ENCODE measurements around the gene PRUNE2. TPM values are rescaled to one million over a fixed set of nuclear protein-coding genes. Genes with fewer than 3 reads are reported as not detected.

PRUNE2 gene
- total RNA-seq, 2 experiments from 2014 or later, result 0.38 to 0.72 TPM

DNA sequence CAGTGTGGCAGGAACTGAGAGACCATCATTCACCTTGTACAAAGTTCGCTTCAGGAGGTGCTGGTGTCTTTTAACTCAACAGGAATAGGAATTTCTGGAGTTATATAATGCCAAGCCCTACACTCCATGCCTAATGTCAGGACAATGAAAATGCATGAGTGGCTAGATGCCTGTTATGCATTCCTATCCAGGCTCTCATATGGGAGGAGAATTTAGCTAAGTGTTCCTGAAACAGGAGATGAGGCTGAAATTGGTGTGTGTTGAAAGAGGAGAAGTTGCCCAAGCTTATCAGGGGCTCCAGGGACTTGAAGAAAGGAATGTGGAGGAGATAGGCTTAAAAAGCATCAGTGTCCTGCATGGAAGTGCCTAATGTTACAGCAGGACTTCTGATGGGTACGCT, 26.8 kb upstream of the PRUNE2 start:
- intact Hi-C loops (cut with micrococcal nuclease), result no loop called here
- Mint-ChIP-seq H3K36me3 (ENCODE audit: low read depth) (no peaks in the 10 kb centered on the region), H3K4me1 (ENCODE audit: low read depth) (no peaks in the 10 kb centered on the region), H3K27ac (no peak overlapping the region), H3K9me3 (no peaks in the 10 kb centered on the region), H3K27me3 (no peaks in the 10 kb centered on the region), H3K4me3 (no peak overlapping the region)
- no peak for TF ChIP-seq CTCF (IDR thresholded peaks at IDR 0.05)
- CTCF ChIA-PET, result no interaction called here
- no peak for ATAC-seq
- no peak for DNase-seq
- POLR2A ChIA-PET, result no interaction called here

GRCh38 chr9:76932265-76932664, 26.4 kb upstream of the PRUNE2 start:
- CTCF ChIA-PET, result no interaction called here
- Mint-ChIP-seq H3K4me1 (ENCODE audit: low read depth) (no peaks in the 10 kb centered on the region), H3K9me3 (no peaks in the 10 kb centered on the region), H3K27ac (no peak overlapping the region), H3K36me3 (ENCODE audit: low read depth) (no peaks in the 10 kb centered on the region), H3K4me3 (no peak overlapping the region), H3K27me3 (no peaks in the 10 kb centered on the region)
- no peak for ATAC-seq
- POLR2A ChIA-PET, result no interaction called here
- DNase-seq, result no peak
- intact Hi-C loops (cut with micrococcal nuclease), result no loop called here
- TF ChIP-seq CTCF (IDR thresholded peaks at IDR 0.05), result no peak

GRCh38 chr9:76927540-76928240, 21.8 kb upstream of the PRUNE2 start:
- TF ChIP-seq CTCF (IDR thresholded peaks at IDR 0.05), result no peak
- Mint-ChIP-seq H3K27ac (no peak overlapping the region), H3K36me3 (ENCODE audit: low read depth) (no peaks in the 10 kb centered on the region), H3K27me3 (no peaks in the 10 kb centered on the region), H3K9me3 (no peaks in the 10 kb centered on the region), H3K4me3 (no peak overlapping the region), H3K4me1 (ENCODE audit: low read depth) (no peaks in the 10 kb centered on the region)
- DNase-seq (no peak), ATAC-seq (no peak)
- ChIA-PET CTCF (no interaction called here), POLR2A (no interaction called here)
- intact Hi-C loops (cut with micrococcal nuclease), result no loop called here

GRCh38 chr9:76926846-76927245, 20.9 kb upstream of the PRUNE2 start:
- intact Hi-C loops (cut with micrococcal nuclease), result no loop called here
- H3K27me3 Mint-ChIP-seq, result no peaks in the 10 kb centered on the region
- no peak overlapping the region for H3K27ac Mint-ChIP-seq
- H3K36me3 Mint-ChIP-seq (ENCODE audit: low read depth), result no peaks in the 10 kb centered on the region
- H3K9me3 Mint-ChIP-seq, result no peaks in the 10 kb centered on the region
- H3K4me1 Mint-ChIP-seq (ENCODE audit: low read depth), result no peaks in the 10 kb centered on the region
- no peak for DNase-seq
- no peak overlapping the region for H3K4me3 Mint-ChIP-seq
- ChIA-PET CTCF (no interaction called here), POLR2A (no interaction called here)
- no peak for TF ChIP-seq CTCF (IDR thresholded peaks at IDR 0.05)
- no peak for ATAC-seq

GRCh38 chr9:76926324-76926741, 20.4 kb upstream of the PRUNE2 start:
- ChIA-PET POLR2A (no interaction called here), CTCF (no interaction called here)
- Mint-ChIP-seq H3K4me1 (ENCODE audit: low read depth) (no peaks in the 10 kb centered on the region), H3K27me3 (no peaks in the 10 kb centered on the region), H3K9me3 (no peaks in the 10 kb centered on the region), H3K36me3 (ENCODE audit: low read depth) (no peaks in the 10 kb centered on the region), H3K4me3 (no peak overlapping the region), H3K27ac (no peak overlapping the region)
- no peak for TF ChIP-seq CTCF (IDR thresholded peaks at IDR 0.05)
- intact Hi-C loops (cut with micrococcal nuclease), result no loop called here
- ATAC-seq (no peak), DNase-seq (no peak)

Measured in activated CD8-positive, alpha-beta T cell treated with anti-CD3 and anti-CD28 coated beads for 36 hours (primary cell).